GM12878 (cell line): ENCODE measurements around the gene CBLB. TPM values are rescaled to one million over a fixed set of nuclear protein-coding genes. Genes with fewer than 3 reads are reported as not detected.

Experiments used
- ATAC-seq: fragments of 200-7000 bp; cut with Tn5 transposase; 3 replicates; pipeline ENCODE4 v1.9.1; 2020; ENCODE audit warnings: mild to moderate bottlenecking, moderate library complexity
- BruUV-seq: library from RNA; stranded (reverse); fragments of 400-500 nt; replicated peaks from 2 replicates; lab custom pipeline; 2021; lab: Mats Ljungman, UMichigan
- CTCF ChIA-PET: fragments of 300-600 bp; sonication (Branson Sonifier 250); formaldehyde crosslinking; extraction: SDS; loops from one replicate; lab custom pipeline; 2021; ENCODE audit warnings: inconsistent platforms; lab: Yijun Ruan, JAX
- POLR2A ChIA-PET: fragments of 350-600 bp; formaldehyde crosslinking; extraction: SDS; loops from one replicate; lab custom pipeline; 2021; ENCODE audit warnings: inconsistent platforms; lab: Charles Lee
- RAD21 ChIA-PET: fragments of 300-600 bp; sonication (Branson Sonifier 250); formaldehyde crosslinking; loops from one replicate; lab custom pipeline; 2023; ENCODE audit warnings: antibody characterized with exemption; ENCODE audit not compliant: unreplicated experiment; lab: Charles Lee
- SMC1A ChIA-PET: fragments of 300-600 bp; sonication (Branson Sonifier 250); formaldehyde crosslinking; loops from one replicate; lab custom pipeline; 2023; ENCODE audit not compliant: unreplicated experiment, uncharacterized antibody; lab: Charles Lee
- DNase-seq: peaks from one replicate; pipeline ENCODE4 v3.0.0-alpha.2; 2011; ENCODE audit warnings: low read depth, low spot score
- FAIRE-seq: peaks from 3 replicates; lab custom pipeline; 2011; peaks lifted over from hg19 to GRCh38; lab: Jason Lieb, UNC
- H2AFZ ChIP-seq: 2 replicates; pipeline ENCODE4 v1.6.0; 2011; ENCODE audit warnings: low read depth, low read length, control low read depth; ENCODE audit not compliant: control insufficient read depth
- H3K27ac ChIP-seq: 2 replicates; pipeline ENCODE4 v1.5.1; 2011; ENCODE audit warnings: control low read depth; ENCODE audit not compliant: control insufficient read depth, insufficient read depth
- H3K27me3 ChIP-seq, 2 experiments: replicated peaks in 1 of 2; 2 replicates each; pipeline versions ENCODE4 v1.6.0 to v1.6.1; 2011; ENCODE audit warnings: low read length in 1 of 2; ENCODE audit not compliant: control insufficient read depth in 2 of 2, insufficient read depth in 2 of 2
- H3K36me3 ChIP-seq, 2 experiments: 2 replicates each; pipeline ENCODE4 v1.5.1; 2011; ENCODE audit warnings: low read length in 1 of 2; ENCODE audit not compliant: control insufficient read depth in 2 of 2, insufficient read depth in 2 of 2
- H3K4me1 ChIP-seq: 2 replicates; pipeline ENCODE4 v1.6.1; 2011; ENCODE audit warnings: mild to moderate bottlenecking, low read length, moderate library complexity, mixed read lengths; ENCODE audit not compliant: control insufficient read depth, insufficient read depth
- H3K4me2 ChIP-seq: 2 replicates; pipeline ENCODE4 v1.6.0; 2011; ENCODE audit warnings: control low read depth; ENCODE audit not compliant: control insufficient read depth, insufficient read depth
- H3K4me3 ChIP-seq: fragments of 200-600 bp; sonication (generic); 2 replicates; pipeline ENCODE4 v1.5.1; 2016
- H3K79me2 ChIP-seq: 2 replicates; pipeline ENCODE4 v1.6.0; 2011; ENCODE audit warnings: low read length; ENCODE audit not compliant: control insufficient read depth, insufficient read depth
- H3K9ac ChIP-seq: 2 replicates; pipeline ENCODE4 v1.8.0; 2011; ENCODE audit warnings: low read length, control low read depth, mixed read lengths; ENCODE audit not compliant: control insufficient read depth, insufficient read depth
- H3K9me3 ChIP-seq: replicated peaks from 3 replicates; pipeline ENCODE4 v1.5.1; 2011; ENCODE audit warnings: mild to moderate bottlenecking, low read length; ENCODE audit not compliant: control insufficient read depth, insufficient read depth
- H4K20me1 ChIP-seq: 2 replicates; pipeline ENCODE4 v1.6.0; 2011; ENCODE audit not compliant: control insufficient read depth, insufficient read depth
- ATF2 ChIP-seq: IDR thresholded peaks from 2 replicates; pipeline ENCODE4 v1.6.1; 2012; ENCODE audit warnings: low read length, inconsistent platforms
- ATF7 ChIP-seq: fragments of 450-650 bp; IDR thresholded peaks from 2 replicates; pipeline ENCODE4 v1.6.1; 2016; ENCODE audit warnings: low read depth, mild to moderate bottlenecking
- BCL11A ChIP-seq: IDR thresholded peaks from 2 replicates; pipeline ENCODE4 v1.6.1; 2011; ENCODE audit warnings: low read depth, low read length
- CBFB ChIP-seq: IDR thresholded peaks from 2 replicates; pipeline ENCODE4 v1.6.1; 2016; ENCODE audit warnings: antibody characterized with exemption, low read depth
- CREB1 ChIP-seq: IDR thresholded peaks from 2 replicates; pipeline ENCODE4 v1.6.1; 2012; ENCODE audit warnings: low read depth, mild to moderate bottlenecking, inconsistent platforms
- CREM ChIP-seq: IDR thresholded peaks from 2 replicates; pipeline ENCODE4 v1.6.1; 2014; ENCODE audit warnings: antibody characterized with exemption, low read depth
- ETV6 ChIP-seq, 2 experiments: fragments of 450-650 bp in 1 of 2; IDR thresholded peaks in 1 of 2; conservative IDR thresholded peaks in 1 of 2; 2 replicates each; pipeline ENCODE4 v1.6.1; 2014; ENCODE audit warnings: antibody characterized with exemption in 1 of 2, borderline replicate concordance in 1 of 2, low read depth in 1 of 2, mild to moderate bottlenecking in 1 of 2, moderate library complexity in 1 of 2
- EZH2 ChIP-seq: IDR thresholded peaks from 2 replicates; pipeline ENCODE4 v1.6.1; 2012; ENCODE audit warnings: low read depth, mild to moderate bottlenecking, control low read depth, inconsistent platforms, low read length, borderline replicate concordance; ENCODE audit not compliant: control insufficient read depth
- IRF4 ChIP-seq: IDR thresholded peaks from 2 replicates; pipeline ENCODE4 v1.6.1; 2011; ENCODE audit warnings: low read depth, low read length
- JUNB ChIP-seq: IDR thresholded peaks from 2 replicates; pipeline ENCODE4 v1.6.1; 2016; ENCODE audit warnings: antibody characterized with exemption, mild to moderate bottlenecking
- MEF2A ChIP-seq: IDR thresholded peaks from 2 replicates; pipeline ENCODE4 v1.6.1; 2011; ENCODE audit warnings: low read depth, mild to moderate bottlenecking, low read length, moderate library complexity; ENCODE audit not compliant: insufficient read depth
- MTA2 ChIP-seq: fragments of 450-650 bp; IDR thresholded peaks from 2 replicates; pipeline ENCODE4 v1.6.1; 2016; ENCODE audit warnings: low read depth, mild to moderate bottlenecking, moderate library complexity
- MTA3 ChIP-seq: IDR thresholded peaks from 2 replicates; pipeline ENCODE4 v1.6.1; 2012; ENCODE audit warnings: low read length, inconsistent platforms, borderline replicate concordance
- NFIC ChIP-seq: IDR thresholded peaks from 2 replicates; pipeline ENCODE4 v1.6.1; 2012; ENCODE audit warnings: low read depth, mild to moderate bottlenecking, inconsistent platforms, low read length, moderate library complexity
- RAD21 ChIP-seq: IDR thresholded peaks from 2 replicates; pipeline ENCODE4 v1.6.1; 2011; ENCODE audit warnings: mild to moderate bottlenecking, low read depth, low read length, moderate library complexity; ENCODE audit not compliant: insufficient read depth
- RUNX3 ChIP-seq: IDR thresholded peaks from 2 replicates; pipeline ENCODE4 v1.6.1; 2012; ENCODE audit warnings: low read length, inconsistent platforms
- SKIL ChIP-seq: fragments of 450-650 bp; IDR thresholded peaks from 2 replicates; pipeline ENCODE4 v1.6.1; 2017; ENCODE audit warnings: mild to moderate bottlenecking, low read depth, inconsistent platforms; ENCODE audit not compliant: poor library complexity, severe bottlenecking
- TCF7 ChIP-seq: IDR thresholded peaks from 2 replicates; pipeline ENCODE4 v1.6.1; 2014; ENCODE audit warnings: antibody characterized with exemption, borderline replicate concordance
- ZBED1 ChIP-seq: IDR thresholded peaks from 2 replicates; pipeline ENCODE4 v1.6.1; 2016; ENCODE audit warnings: borderline replicate concordance
- ZNF217 ChIP-seq: fragments of 450-650 bp; IDR thresholded peaks from 2 replicates; pipeline ENCODE4 v1.6.1; 2017; ENCODE audit warnings: antibody characterized with exemption, mild to moderate bottlenecking
- ZNF24 ChIP-seq: fragments of 450-650 bp; IDR thresholded peaks from 2 replicates; pipeline ENCODE4 v1.6.1; 2017; ENCODE audit warnings: antibody characterized with exemption, mild to moderate bottlenecking
- ZNF622 ChIP-seq: fragments of 450-650 bp; IDR thresholded peaks from 2 replicates; pipeline ENCODE4 v1.6.1; 2017; ENCODE audit warnings: mild to moderate bottlenecking, inconsistent platforms
- WGBS: methylation state at CpG from one replicate; pipeline ENCODE4 v1.1.6; 2016; ENCODE audit warnings: low lambda C conversion rate; ENCODE audit not compliant: insufficient replicate concordance, insufficient coverage; ENCODE audit errors: missing lambda C conversion rate; 5-methylcytosine and 5-hydroxymethylcytosine counted together
- in situ Hi-C: fragments of 300-500 bp; cut with MboI; formaldehyde crosslinking; loops from 9 replicates; pipeline ENCODE4 v1.14.3; 2018; ENCODE audit warnings: mixed read lengths
- intact Hi-C: fragments of 100-400 bp; cut with micrococcal nuclease; formaldehyde crosslinking; loops from one replicate; pipeline ENCODE4 v1.14.2; 2022; ENCODE audit not compliant: unreplicated experiment
- polyA plus RNA-seq, 11 experiments: library from polyadenylated mRNA; depleted of rRNA in 4 of 11; unstranded in 6 of 11; stranded (reverse) in 5 of 11; fragments of >200 nt; fragmentation: Nextera tagmentation in 4 of 11; fragmentation: Illumina TruSeq in 1 of 11; extraction: Ambion mirVana in 4 of 11; extraction: Trizol in 1 of 11; gene quantifications; 1 replicate in 1 of 11; 2 replicates in 10 of 11; pipeline versions ENCODE4 v1.2.1 to v1.2.3, GENCODE V29; 2011 to 2016; ENCODE audit warnings: inconsistent platforms in 2 of 11, missing spikeins in 2 of 11, low read depth in 1 of 11
- total RNA-seq, 4 experiments: library from RNA; depleted of rRNA in 3 of 4; stranded (reverse); fragments of >200 nt in 3 of 4; fragmentation: Illumina TruSeq in 1 of 4; extraction: Trizol in 1 of 4; gene quantifications; 2 replicates each; pipeline versions ENCODE4 v1.2.1 to v1.2.3, GENCODE V29; 2013 to 2021

CBLB gene
- total and polyA plus RNA-seq, 10 of the 15 experiments (the other 5 are each of a cell fraction or from before 2014, with no cell fraction given), result 17.2 to 107 (median 41.9) TPM

GRCh38 chr3:105774444-105775180 lies 94.2 kb downstream of the CBLB start:
- H3K4me3 ChIP-seq, result no peak overlapping the region
- H4K20me1 ChIP-seq, result no peaks in the 10 kb centered on the region; the same call in 1 of the 2 replicates
- ChIA-PET SMC1A (interaction anchor here (1.3 to 3.2 kb wide), 7 partner anchors 10 to 63 kb away, joined by 3 to 15 read pairs (median 5); no protein-coding TSS in a partner anchor), POLR2A (interaction anchor here (0.6 kb wide), 1 partner anchor 393 kb away, joined by 3 read pairs; no protein-coding TSS in a partner anchor), CTCF (interaction anchor here (1.5 kb wide), 1 partner anchor 21 kb away, joined by 3 read pairs; no protein-coding TSS in a partner anchor), RAD21 (interaction anchor here (1.0 to 2.3 kb wide), 2 partner anchors 8 to 63 kb away, joined by 3 to 6 read pairs; no protein-coding TSS in a partner anchor)
- DNase-seq, result no peak
- H3K27me3 ChIP-seq, result no peaks in the 10 kb centered on the region
- intact Hi-C loops (no loop called here), in situ Hi-C loops (no loop called here)
- peak; percentile 49 for ATAC-seq
- peaks cover 9% of the 10 kb centered on the region; the same call in 1 of the 2 replicates for H3K4me1 ChIP-seq
- 5% methylated on average over 1 of the region's 1 CpG for WGBS
- no peak overlapping the region for H2AFZ ChIP-seq
- no peak overlapping the region for H3K27ac ChIP-seq
- BruUV-seq, result no TSS peak
- no peak overlapping the region for H3K9ac ChIP-seq
- peaks cover 19% of the 10 kb centered on the region for H3K79me2 ChIP-seq
- no peak overlapping the region for H3K4me2 ChIP-seq
- FAIRE-seq, result no peak
- H3K36me3 ChIP-seq, result peaks cover 0 to 4% of the 10 kb centered on the region in 2 experiments; a peak in 3 of 4 replicates
- no peaks in the 10 kb centered on the region; the same call in 2 of the 3 replicates for H3K9me3 ChIP-seq
- TF ChIP-seq ZBED1 (0 out of 2 replicates have a peak, but pooled peaks have one; percentile 45), ATF7 (no peak), RUNX3 (peak; percentile 92), NFIC (peak; percentile 87), ETV6 (conservative IDR thresholded peaks at IDR 0.05 in 1 of 2, IDR thresholded peaks at IDR 0.05 in 1 of 2; ENCODE audit: borderline replicate concordance in 1 of 2, low read depth in 1 of 2) (peak in 1 of 2 experiments; percentile 52; a peak in 1 of 4 replicates), CREB1 (no peak), ZNF24 (0 out of 2 replicates have a peak, but pooled peaks have one; percentile 16), ATF2 (peak; percentile 80), ZNF217 (0 out of 2 replicates have a peak, but pooled peaks have one; percentile 55), BCL11A (0 out of 2 replicates have a peak, but pooled peaks have one; percentile 15), ZNF622 (no peak), TCF7 (peak; percentile 98), CREM (peak; percentile 38; the same call in 1 of the 2 replicates), IRF4 (peak; percentile 58; the same call in 1 of the 2 replicates), RAD21 (0 out of 2 replicates have a peak, but pooled peaks have one; percentile 4), JUNB (peak; percentile 94), CBFB (no peak), EZH2 (no peak), MEF2A (0 out of 2 replicates have a peak, but pooled peaks have one; percentile 54), MTA2 (peak; percentile 55; the same call in 1 of the 2 replicates), SKIL (peak; percentile 35), MTA3 (0 out of 2 replicates have a peak, but pooled peaks have one; percentile 67)
